GM19025 (cell line): ENCODE measurements around the gene SPNS3.

Source experiments
- ATAC-seq: cut with Tn5 transposase; IDR thresholded peaks from one replicate; pipeline ENCODE4 v1.9.1; 2021; ENCODE audit warnings: mild to moderate bottlenecking, low read depth, moderate library complexity; ENCODE audit not compliant: unreplicated experiment

Gene SPNS3

GRCh38 chr17:4426499-4427208 is 7.1 kb upstream of the SPNS3 start:
- no peak for ATAC-seq

GRCh38 chr17:4427505-4427904 is 6.2 kb upstream of the SPNS3 start:
- no peak for ATAC-seq

DNA sequence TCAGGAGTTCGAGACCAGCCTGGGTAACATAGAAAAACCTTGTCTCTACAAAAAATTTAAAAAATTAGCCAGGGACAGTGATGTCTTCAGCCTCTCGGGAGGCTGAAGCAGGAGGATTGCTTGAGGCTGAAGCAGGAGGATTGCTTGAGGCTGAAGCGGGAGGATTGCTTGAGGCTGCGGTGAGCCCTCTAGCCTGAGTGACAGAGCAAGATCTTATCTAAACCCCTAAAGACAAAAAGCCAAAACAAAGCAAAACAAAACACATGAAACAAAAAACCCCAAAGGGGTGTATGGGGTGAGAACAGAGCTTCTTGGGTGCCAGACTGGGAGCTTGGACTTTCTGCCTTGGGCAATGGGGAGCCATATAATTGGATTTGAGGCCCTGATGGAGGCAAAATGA is 2.6 kb downstream of the SPNS3 start:
- ATAC-seq = no peak

DNA sequence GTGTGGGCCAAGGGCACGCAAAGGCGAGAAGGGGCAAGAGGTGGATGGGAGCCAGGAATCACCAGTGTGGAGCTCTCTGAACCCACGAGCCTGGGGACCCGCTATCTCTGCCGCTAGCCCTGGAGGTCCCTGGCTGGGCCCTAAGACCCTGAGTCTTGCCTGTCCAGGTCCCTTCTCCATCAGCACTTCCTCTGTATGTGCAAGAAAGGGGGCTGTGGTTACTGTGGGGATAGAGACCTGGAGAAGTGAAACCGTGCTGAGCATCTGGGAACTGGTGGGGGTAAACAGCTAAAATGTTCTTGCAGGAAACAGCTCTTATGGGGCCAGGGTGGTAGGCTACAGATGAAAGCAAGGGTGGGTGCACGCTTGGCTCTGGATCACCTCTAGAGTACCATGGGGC is 3.1 kb downstream of the SPNS3 start:
- ATAC-seq = no peak

DNA sequence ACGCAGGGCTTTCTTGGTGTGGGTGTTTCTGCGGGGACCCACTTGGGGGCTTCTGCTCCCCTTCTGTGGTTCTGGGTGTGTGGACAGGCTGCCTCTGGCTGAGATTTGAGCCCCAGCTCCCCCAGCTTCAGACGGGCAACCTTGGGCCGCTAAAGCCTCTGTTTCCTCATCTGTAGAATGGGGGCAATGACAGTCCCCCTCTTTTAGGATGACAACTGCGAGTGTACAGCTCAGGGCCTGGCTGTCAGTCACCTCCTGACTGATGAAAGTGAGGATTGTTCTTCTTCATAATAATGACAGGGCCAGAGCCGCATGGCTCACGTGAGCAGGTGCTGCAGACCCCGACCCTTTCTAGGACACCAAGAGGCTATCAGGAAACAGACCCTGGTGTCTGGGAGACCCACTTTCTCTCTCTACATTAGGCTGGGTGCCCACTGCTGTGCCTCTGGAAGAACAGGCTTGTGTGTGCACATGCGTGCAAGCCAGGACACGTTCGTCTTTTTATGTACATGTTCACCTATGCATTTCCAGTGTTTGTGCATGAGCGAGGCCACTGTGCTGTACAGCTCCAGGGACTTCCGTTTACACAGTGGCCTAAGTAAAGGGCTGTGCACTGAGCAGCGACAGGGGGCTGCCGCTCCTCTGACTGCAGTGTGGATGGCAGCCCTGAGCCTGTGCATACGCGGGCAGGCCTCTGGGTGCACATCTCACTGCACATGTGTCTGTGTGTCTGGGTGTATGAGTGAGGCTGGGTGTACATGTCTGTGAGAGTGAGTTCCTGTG is 4.6 kb downstream of the SPNS3 start:
- no peak for ATAC-seq

GRCh38 chr17:4440021-4440420 is 6.3 kb downstream of the SPNS3 start:
- ATAC-seq = no peak

- no peak for ATAC-seq
Measured at GRCh38 chr17:4440690-4441686, 7.2 kb downstream of the SPNS3 start.

DNA sequence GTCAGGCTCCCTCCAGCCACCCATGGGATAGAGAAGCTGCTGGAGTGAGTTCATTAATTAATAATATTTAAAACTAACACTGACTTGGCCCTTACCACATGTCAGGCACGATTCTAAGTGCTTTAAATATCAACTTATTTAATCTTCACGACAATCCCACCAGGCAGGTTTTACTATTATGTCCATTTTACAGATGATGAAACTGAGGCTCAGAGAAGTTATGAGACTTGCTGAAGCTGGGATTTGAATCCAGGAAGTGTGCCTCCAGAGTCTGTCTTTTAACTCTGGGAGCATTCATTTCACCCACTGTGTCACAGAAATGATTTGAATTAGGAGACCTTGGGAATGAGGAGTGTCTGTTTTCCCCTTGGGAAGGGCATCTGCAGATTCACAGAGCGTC is 8.8 kb downstream of the SPNS3 start:
- ATAC-seq = no peak

DNA sequence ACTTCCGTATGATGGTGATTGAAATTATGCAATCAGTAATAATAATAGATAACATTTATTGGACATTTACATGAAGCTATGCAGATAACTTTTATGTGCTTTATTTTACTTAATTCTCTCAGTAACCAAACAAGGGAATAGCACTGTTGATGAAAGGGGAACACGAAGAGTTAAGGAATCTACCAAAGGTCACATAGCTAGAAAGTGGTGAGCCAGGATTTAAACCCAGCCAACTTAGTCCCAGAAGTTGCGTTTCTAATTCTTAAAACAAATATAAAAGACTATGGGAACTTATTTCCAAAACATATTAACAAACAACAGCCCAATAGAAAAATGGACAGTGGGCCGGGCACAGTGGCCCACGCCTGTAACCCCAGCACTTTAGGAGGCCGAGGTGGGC is 9.7 kb downstream of the SPNS3 start:
- ATAC-seq = no peak

- ATAC-seq = no peak
Measured at GRCh38 chr17:4444782-4445473, 11.2 kb downstream of the SPNS3 start.

- ATAC-seq = no peak
Measured at GRCh38 chr17:4445731-4446130, 12.0 kb downstream of the SPNS3 start.

GRCh38 chr17:4446326-4447071 is 12.8 kb downstream of the SPNS3 start:
- ATAC-seq = no peak

- no peak for ATAC-seq
Measured at GRCh38 chr17:4448197-4448980, 14.6 kb downstream of the SPNS3 start.

- ATAC-seq = no peak
Measured at GRCh38 chr17:4449736-4450135, 16.0 kb downstream of the SPNS3 start.

DNA sequence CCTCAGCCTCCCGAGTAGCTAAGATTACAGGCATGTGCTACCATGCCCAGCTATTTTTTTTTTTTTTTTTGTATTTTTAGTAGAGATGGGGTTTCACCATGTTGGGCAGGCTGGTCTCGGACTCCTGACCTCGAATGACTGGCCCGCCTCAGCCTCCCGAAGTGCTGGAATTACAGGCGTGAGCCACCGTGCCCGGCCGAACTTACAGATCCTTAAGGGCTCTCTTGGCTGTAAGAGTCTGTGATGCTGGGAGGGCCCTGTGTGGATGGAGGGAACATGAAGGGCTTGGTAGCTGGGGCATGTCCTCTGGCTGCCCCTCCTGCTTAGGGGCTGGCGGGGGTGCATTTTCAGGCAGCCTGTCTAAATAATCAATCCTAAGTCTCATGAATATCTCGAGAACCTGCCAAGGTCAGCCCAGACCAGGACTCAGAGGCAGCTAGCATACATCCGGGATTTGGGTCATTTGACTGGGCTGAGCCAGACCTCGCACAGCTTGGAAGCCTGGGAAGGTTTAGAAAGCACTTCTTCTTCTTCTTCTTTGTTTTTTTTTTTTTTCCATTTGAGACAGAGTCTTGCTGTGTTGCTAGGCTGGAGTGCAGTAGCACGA is 17.1 kb downstream of the SPNS3 start:
- no peak for ATAC-seq

- no peak for ATAC-seq
Measured at GRCh38 chr17:4453812-4454591, 20.3 kb downstream of the SPNS3 start.

GRCh38 chr17:4460661-4461060 is 26.9 kb downstream of the SPNS3 start:
- ATAC-seq = no peak
